Neutrophil (primary cell): Measurements from ENCODE around the gene DPEP3.
A peak's percentile ranks its signal among the peaks of the same experiment; 100 is the strongest.
"Not testable (repeated sequence)": the region's sequence is repeated elsewhere in the genome, so short reads cannot be mapped to it uniquely, and the experiment has no call there.

Source experiments
- H3K27ac ChIP-seq: fragments of 200-600 bp; sonication (generic); 2 replicates; pipeline ENCODE4 v1.5.1; 2016; ENCODE audit warnings: mild to moderate bottlenecking, moderate library complexity
- H3K27me3 ChIP-seq: fragments of 200-600 bp; sonication (generic); 2 replicates; pipeline ENCODE4 v1.6.0; 2016; ENCODE audit warnings: mild to moderate bottlenecking
- H3K36me3 ChIP-seq: fragments of 200-600 bp; sonication (generic); 2 replicates; pipeline ENCODE4 v1.5.1; 2017
- H3K4me1 ChIP-seq, 2 experiments: fragments of 200-600 bp in 1 of 2; sonication (generic) in 1 of 2; 1 replicate in 1 of 2; 2 replicates in 1 of 2; pipeline versions ENCODE4 v1.5.1 to v1.6.1; 2013 to 2016; ENCODE audit warnings: low read depth in 1 of 2, low read length in 1 of 2, mild to moderate bottlenecking in 1 of 2, moderate library complexity in 1 of 2; ENCODE audit not compliant: control insufficient read depth in 1 of 2, insufficient read depth in 1 of 2
- H3K4me3 ChIP-seq, 2 experiments: fragments of 200-600 bp in 1 of 2; sonication (generic) in 1 of 2; 1 replicate in 1 of 2; 2 replicates in 1 of 2; pipeline ENCODE4 v1.5.1; 2013 to 2016; ENCODE audit warnings: low read depth in 1 of 2, low read length in 1 of 2, mild to moderate bottlenecking in 1 of 2, moderate library complexity in 1 of 2
- H3K9me3 ChIP-seq: fragments of 200-600 bp; sonication (generic); 2 replicates; pipeline ENCODE4 v1.5.1; 2016
- TF ChIP-seq, protein P1 (sequence below): fragments of 200-600 bp; sonication (generic); IDR thresholded peaks from 2 replicates; pipeline ENCODE4 v1.5.1; 2016; ENCODE audit warnings: antibody characterized with exemption

Gene DPEP3

GRCh38 chr16:68019167-68019680 is 38.9 kb upstream of the DPEP3 start:
- TF ChIP-seq, protein P1, sequence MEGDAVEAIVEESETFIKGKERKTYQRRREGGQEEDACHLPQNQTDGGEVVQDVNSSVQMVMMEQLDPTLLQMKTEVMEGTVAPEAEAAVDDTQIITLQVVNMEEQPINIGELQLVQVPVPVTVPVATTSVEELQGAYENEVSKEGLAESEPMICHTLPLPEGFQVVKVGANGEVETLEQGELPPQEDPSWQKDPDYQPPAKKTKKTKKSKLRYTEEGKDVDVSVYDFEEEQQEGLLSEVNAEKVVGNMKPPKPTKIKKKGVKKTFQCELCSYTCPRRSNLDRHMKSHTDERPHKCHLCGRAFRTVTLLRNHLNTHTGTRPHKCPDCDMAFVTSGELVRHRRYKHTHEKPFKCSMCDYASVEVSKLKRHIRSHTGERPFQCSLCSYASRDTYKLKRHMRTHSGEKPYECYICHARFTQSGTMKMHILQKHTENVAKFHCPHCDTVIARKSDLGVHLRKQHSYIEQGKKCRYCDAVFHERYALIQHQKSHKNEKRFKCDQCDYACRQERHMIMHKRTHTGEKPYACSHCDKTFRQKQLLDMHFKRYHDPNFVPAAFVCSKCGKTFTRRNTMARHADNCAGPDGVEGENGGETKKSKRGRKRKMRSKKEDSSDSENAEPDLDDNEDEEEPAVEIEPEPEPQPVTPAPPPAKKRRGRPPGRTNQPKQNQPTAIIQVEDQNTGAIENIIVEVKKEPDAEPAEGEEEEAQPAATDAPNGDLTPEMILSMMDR, result no peak
- no peaks in the 10 kb centered on the region for H3K27me3 ChIP-seq
- H3K36me3 ChIP-seq, result no peaks in the 10 kb centered on the region
- H3K4me3 ChIP-seq, result no peak overlapping the region
- H3K27ac ChIP-seq, result no peak overlapping the region
- H3K9me3 ChIP-seq, result no peaks in the 10 kb centered on the region
- peaks cover 44 to 45% of the 10 kb centered on the region in 2 experiments for H3K4me1 ChIP-seq

- Histone ChIP-seq H3K4me3 (peak within 1 kb of the TSS in 1 of 2 experiments; percentile 51), H3K27ac (peak within 1 kb of the TSS; percentile 100), H3K4me1 (peaks cover 35 to 43% of the 10 kb centered on the region in 2 experiments), H3K27me3 (no peaks in the 10 kb centered on the region), H3K9me3 (no peaks in the 10 kb centered on the region), H3K36me3 (no peaks in the 10 kb centered on the region)
- TF ChIP-seq, protein P1, result no peak
Observed at GRCh38 chr16:68015681-68016080, 35.4 kb upstream of the DPEP3 start, which contains the start of gene DPEP2NB. TSS of gene DPEP2NB (minus strand) at chr16:68015911. CDS start at chr16:68015770, 141 bp downstream.

DNA sequence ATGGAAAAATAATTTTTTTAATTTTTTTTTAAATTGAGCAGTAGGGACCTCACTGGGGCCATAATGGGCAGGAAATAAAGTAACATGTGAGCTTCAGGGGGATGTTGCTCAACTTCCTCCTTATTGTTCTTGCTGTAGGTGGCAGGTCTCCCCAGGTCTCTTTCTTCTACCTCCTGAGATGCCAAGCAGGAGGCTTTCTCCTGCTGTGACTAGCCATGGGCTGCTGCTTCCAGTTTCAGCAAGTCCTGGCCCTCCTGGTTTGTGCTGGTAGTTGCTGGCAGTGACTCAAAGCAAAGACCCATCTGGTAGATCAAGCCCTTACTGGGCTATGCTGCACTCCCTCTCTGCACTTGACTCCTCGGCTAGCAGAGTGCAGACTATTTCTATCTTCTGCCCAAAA is 33.1 kb upstream of the DPEP3 start:
- no peaks in the 10 kb centered on the region for H3K27me3 ChIP-seq
- TF ChIP-seq, protein P1, result no peak
- peak overlapping the region; percentile 51 to 53 for H3K4me3 ChIP-seq
- no peaks in the 10 kb centered on the region for H3K36me3 ChIP-seq
- H3K9me3 ChIP-seq, result no peaks in the 10 kb centered on the region
- H3K27ac ChIP-seq, result peak overlapping the region; percentile 100
- peaks cover 57 to 64% of the 10 kb centered on the region in 2 experiments for H3K4me1 ChIP-seq

DNA sequence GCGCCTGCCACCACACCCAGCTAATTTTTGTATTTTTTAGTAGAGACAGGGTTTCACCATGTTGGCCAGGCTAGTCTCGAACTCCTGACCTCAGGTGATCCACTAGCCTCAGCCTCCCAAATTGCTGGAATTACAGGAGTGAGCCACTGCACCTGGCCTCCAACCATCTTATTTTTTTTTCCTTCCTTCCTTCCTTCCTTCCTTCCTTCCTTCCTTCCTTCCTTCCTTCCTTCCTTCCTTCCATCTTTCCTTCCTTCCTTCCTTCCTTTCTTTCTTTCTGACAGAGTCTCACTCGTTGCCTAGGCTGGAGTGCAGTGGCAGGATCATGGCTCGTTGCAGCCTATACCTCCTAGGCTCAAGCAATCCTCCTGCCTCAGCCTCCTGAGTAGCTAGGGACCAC is 29.6 kb upstream of the DPEP3 start:
- H3K27me3 ChIP-seq, H3K4me3 ChIP-seq, H3K36me3 ChIP-seq, H3K9me3 ChIP-seq: not testable (repeated sequence)
- Histone ChIP-seq H3K27ac (peak overlapping the region; percentile 100), H3K4me1 (peaks cover 84 to 92% of the 10 kb centered on the region in 2 experiments)

DNA sequence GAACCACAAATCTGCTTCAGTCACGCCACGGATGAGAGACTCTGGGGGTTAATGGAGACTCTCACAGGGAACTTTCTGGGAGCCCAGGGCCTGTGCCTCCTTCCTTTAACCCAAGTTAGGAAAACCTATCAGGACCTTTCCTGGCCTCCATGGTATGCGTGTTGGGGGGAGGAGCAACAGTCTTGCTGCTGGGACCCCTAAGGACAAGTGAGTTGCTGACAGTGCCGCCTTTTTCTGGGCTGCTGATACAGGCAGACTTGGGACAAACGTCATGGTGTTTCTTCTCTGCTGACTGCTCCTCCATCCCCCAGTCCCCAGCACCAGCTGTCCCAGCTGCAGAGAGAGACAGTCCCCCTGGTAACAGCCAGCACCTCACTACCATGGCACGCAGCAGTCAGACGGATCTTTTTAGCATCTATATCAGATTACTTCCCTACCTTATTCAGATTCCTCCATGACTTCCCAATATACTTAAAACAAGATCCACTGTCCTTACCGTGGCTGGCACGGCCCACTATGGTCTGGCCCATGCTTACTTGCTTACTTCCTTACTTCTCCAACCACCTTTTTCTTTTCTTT is 28.9 kb upstream of the DPEP3 start:
- Histone ChIP-seq H3K36me3 (no peaks in the 10 kb centered on the region), H3K27me3 (no peaks in the 10 kb centered on the region), H3K4me3 (no peak overlapping the region), H3K9me3 (no peaks in the 10 kb centered on the region), H3K4me1 (peaks cover 84 to 92% of the 10 kb centered on the region in 2 experiments), H3K27ac (peak overlapping the region; percentile 100)
- TF ChIP-seq, protein P1, result no peak

GRCh38 chr16:68005786-68006286 is 25.5 kb upstream of the DPEP3 start:
- Histone ChIP-seq H3K4me1 (peaks cover 93 to 95% of the 10 kb centered on the region in 2 experiments), H3K9me3 (no peaks in the 10 kb centered on the region), H3K36me3 (no peaks in the 10 kb centered on the region), H3K4me3 (peak overlapping the region; percentile 35 to 38), H3K27me3 (no peaks in the 10 kb centered on the region), H3K27ac (peak overlapping the region; percentile 100)
- TF ChIP-seq, protein P1, result no peak
